ENCODE measurements around the gene SIPA1L3. TPM values are rescaled to one million over a fixed set of nuclear protein-coding genes. Genes with fewer than 3 reads are reported as not detected.

The SIPA1L3 gene
- total and polyA plus RNA-seq, 2 experiments from 2014 or later = 15.7 to 54.1 TPM

DNA sequence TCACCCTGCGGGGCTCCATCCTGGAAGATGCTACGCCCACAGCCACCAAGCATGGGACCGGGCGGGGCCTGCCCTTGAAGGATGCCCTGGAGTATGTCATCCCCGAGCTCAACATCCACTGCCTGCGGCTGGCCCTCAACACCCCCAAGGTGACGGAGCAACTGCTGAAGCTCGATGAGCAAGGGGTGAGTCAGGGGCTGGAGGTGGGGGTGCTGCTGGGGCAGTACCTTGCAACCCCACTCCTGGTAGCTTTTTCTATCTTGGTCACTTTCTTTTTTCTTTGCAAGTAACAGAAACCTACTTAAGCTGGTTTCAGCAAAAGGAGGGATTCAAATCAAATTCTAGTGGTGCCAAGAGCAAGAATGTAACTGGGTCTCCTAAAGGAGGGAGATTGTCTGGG, 193.0 kb downstream of the SIPA1L3 start (continued):
- TF ChIP-seq, protein P1, sequence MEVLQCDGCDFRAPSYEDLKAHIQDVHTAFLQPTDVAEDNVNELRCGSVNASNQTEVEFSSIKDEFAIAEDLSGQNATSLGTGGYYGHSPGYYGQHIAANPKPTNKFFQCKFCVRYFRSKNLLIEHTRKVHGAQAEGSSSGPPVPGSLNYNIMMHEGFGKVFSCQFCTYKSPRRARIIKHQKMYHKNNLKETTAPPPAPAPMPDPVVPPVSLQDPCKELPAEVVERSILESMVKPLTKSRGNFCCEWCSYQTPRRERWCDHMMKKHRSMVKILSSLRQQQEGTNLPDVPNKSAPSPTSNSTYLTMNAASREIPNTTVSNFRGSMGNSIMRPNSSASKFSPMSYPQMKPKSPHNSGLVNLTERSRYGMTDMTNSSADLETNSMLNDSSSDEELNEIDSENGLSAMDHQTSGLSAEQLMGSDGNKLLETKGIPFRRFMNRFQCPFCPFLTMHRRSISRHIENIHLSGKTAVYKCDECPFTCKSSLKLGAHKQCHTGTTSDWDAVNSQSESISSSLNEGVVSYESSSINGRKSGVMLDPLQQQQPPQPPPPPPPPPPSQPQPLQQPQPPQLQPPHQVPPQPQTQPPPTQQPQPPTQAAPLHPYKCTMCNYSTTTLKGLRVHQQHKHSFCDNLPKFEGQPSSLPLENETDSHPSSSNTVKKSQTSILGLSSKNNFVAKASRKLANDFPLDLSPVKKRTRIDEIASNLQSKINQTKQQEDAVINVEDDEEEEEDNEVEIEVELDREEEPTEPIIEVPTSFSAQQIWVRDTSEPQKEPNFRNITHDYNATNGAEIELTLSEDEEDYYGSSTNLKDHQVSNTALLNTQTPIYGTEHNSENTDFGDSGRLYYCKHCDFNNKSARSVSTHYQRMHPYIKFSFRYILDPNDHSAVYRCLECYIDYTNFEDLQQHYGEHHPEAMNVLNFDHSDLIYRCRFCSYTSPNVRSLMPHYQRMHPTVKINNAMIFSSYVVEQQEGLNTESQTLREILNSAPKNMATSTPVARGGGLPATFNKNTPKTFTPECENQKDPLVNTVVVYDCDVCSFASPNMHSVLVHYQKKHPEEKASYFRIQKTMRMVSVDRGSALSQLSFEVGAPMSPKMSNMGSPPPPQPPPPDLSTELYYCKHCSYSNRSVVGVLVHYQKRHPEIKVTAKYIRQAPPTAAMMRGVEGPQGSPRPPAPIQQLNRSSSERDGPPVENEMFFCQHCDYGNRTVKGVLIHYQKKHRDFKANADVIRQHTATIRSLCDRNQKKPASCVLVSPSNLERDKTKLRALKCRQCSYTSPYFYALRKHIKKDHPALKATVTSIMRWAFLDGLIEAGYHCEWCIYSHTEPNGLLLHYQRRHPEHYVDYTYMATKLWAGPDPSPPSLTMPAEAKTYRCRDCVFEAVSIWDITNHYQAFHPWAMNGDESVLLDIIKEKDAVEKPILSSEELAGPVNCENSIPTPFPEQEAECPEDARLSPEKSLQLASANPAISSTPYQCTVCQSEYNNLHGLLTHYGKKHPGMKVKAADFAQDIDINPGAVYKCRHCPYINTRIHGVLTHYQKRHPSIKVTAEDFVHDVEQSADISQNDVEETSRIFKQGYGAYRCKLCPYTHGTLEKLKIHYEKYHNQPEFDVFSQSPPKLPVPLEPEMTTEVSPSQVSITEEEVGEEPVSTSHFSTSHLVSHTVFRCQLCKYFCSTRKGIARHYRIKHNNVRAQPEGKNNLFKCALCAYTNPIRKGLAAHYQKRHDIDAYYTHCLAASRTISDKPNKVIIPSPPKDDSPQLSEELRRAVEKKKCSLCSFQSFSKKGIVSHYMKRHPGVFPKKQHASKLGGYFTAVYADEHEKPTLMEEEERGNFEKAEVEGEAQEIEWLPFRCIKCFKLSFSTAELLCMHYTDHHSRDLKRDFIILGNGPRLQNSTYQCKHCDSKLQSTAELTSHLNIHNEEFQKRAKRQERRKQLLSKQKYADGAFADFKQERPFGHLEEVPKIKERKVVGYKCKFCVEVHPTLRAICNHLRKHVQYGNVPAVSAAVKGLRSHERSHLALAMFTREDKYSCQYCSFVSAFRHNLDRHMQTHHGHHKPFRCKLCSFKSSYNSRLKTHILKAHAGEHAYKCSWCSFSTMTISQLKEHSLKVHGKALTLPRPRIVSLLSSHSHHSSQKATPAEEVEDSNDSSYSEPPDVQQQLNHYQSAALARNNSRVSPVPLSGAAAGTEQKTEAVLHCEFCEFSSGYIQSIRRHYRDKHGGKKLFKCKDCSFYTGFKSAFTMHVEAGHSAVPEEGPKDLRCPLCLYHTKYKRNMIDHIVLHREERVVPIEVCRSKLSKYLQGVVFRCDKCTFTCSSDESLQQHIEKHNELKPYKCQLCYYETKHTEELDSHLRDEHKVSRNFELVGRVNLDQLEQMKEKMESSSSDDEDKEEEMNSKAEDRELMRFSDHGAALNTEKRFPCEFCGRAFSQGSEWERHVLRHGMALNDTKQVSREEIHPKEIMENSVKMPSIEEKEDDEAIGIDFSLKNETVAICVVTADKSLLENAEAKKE (CRISPR knock-in tag; IDR thresholded peaks at IDR 0.05) = no peak
- TF ChIP-seq EZH2phosphoT487 (IDR thresholded peaks at IDR 0.05; ENCODE audit: unreplicated experiment) (no peak), STAT1 (IDR thresholded peaks at IDR 0.05; ENCODE audit: unreplicated experiment) (no peak), NANOG (IDR thresholded peaks at IDR 0.05; ENCODE audit: borderline replicate concordance) (no peak)
- TF ChIP-seq, protein P2, sequence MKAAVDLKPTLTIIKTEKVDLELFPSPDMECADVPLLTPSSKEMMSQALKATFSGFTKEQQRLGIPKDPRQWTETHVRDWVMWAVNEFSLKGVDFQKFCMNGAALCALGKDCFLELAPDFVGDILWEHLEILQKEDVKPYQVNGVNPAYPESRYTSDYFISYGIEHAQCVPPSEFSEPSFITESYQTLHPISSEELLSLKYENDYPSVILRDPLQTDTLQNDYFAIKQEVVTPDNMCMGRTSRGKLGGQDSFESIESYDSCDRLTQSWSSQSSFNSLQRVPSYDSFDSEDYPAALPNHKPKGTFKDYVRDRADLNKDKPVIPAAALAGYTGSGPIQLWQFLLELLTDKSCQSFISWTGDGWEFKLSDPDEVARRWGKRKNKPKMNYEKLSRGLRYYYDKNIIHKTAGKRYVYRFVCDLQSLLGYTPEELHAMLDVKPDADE (IDR thresholded peaks at IDR 0.05) = no peak

DNA sequence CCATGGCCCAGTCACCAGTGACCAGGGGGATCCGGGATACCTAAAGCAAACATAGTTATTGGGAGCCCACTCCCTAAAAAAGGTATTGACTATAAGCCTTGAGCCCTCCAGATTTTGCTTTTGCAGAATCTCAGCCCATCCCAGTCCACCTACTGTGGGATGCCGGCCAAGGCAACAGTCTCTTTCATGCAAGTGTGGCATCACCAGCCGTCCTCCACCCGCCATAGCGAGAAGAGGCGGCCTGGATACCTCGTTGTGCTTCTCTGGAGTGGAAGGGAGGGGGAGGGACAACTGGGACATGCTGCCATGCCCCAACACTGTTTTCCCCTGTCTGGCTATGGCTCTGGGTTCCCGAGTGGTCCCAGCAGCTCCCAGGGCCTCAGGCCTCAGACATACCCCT, 193.6 kb downstream of the SIPA1L3 start:
- H3K36me3 ChIP-seq (ENCODE audit: insufficient read depth) = peaks cover 13% of the 10 kb centered on the region
- Mint-ChIP-seq H3K9me3 (peaks cover 7% of the 10 kb centered on the region), H3K27ac (no peak overlapping the region), H3K27me3 (ENCODE audit: insufficient read depth, low read depth, poor library complexity) (peaks cover 5% of the 10 kb centered on the region), H3K4me1 (peaks cover 2% of the 10 kb centered on the region; the same call in 1 of the 3 replicates), H3K36me3 (ENCODE audit: low read depth) (peaks cover 48% of the 10 kb centered on the region), H3K4me3 (no peak overlapping the region)
- no peak overlapping the region for H3K4me2 ChIP-seq
- H3K4me1 ChIP-seq (ENCODE audit: insufficient read depth) = no peaks in the 10 kb centered on the region
- ATAC-seq (no peak), DNase-seq (ENCODE audit: low spot score) (no peak)
- no peak overlapping the region for H3K4me3 ChIP-seq
- no peaks in the 10 kb centered on the region for H3K79me2 ChIP-seq (replicated peaks; ENCODE audit: insufficient read depth)
- H2AFZ ChIP-seq = no peak overlapping the region
- H3K9me2 ChIP-seq (ENCODE audit: insufficient read depth) = no peaks in the 10 kb centered on the region
- no peak overlapping the region for H3K27ac ChIP-seq (ENCODE audit: low read depth)
- H4K20me1 ChIP-seq (replicated peaks; ENCODE audit: insufficient read depth) = no peaks in the 10 kb centered on the region; the same call in 1 of the 2 replicates
- no peaks in the 10 kb centered on the region for H3F3A ChIP-seq (replicated peaks; ENCODE audit: low read depth)
- H3K27me3 ChIP-seq (ENCODE audit: insufficient read depth) = no peaks in the 10 kb centered on the region
- TF ChIP-seq, protein P1 (CRISPR knock-in tag; IDR thresholded peaks at IDR 0.05) = no peak
- no peak for TF ChIP-seq CREB1 (CRISPR knock-in tag; IDR thresholded peaks at IDR 0.05; ENCODE audit: low read depth)
- TF ChIP-seq, protein P3, sequence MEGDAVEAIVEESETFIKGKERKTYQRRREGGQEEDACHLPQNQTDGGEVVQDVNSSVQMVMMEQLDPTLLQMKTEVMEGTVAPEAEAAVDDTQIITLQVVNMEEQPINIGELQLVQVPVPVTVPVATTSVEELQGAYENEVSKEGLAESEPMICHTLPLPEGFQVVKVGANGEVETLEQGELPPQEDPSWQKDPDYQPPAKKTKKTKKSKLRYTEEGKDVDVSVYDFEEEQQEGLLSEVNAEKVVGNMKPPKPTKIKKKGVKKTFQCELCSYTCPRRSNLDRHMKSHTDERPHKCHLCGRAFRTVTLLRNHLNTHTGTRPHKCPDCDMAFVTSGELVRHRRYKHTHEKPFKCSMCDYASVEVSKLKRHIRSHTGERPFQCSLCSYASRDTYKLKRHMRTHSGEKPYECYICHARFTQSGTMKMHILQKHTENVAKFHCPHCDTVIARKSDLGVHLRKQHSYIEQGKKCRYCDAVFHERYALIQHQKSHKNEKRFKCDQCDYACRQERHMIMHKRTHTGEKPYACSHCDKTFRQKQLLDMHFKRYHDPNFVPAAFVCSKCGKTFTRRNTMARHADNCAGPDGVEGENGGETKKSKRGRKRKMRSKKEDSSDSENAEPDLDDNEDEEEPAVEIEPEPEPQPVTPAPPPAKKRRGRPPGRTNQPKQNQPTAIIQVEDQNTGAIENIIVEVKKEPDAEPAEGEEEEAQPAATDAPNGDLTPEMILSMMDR (conservative IDR thresholded peaks at IDR 0.05; ENCODE audit: low read depth in 2 of 2) = no peak

Data from GM23338 (cell line).